K562 (cell line): Measurements from ENCODE around the gene ITPRIPL1.

Source experiments
- BRF1 ChIP-seq: IDR thresholded peaks from 3 replicates; pipeline ENCODE4 v1.6.1; 2011; ENCODE audit warnings: borderline replicate concordance, mild to moderate bottlenecking; ENCODE audit not compliant: insufficient read length; ENCODE audit errors: extremely low read depth
- CREB1 ChIP-seq, 2 experiments: sonication (generic) in 1 of 2; formaldehyde crosslinking in 1 of 2; IDR thresholded peaks; 2 replicates each; pipeline versions ENCODE4 v1.6.1 to v1.8.0; 2012 to 2022; ENCODE audit warnings: inconsistent platforms in 1 of 2, mild to moderate bottlenecking in 1 of 2, missing genetic modification reagents in 1 of 2, moderate library complexity in 1 of 2
- ELF4 ChIP-seq: fragments of 450-650 bp; formaldehyde crosslinking; IDR thresholded peaks from 2 replicates; pipeline ENCODE4 v1.4.0; 2022; ENCODE audit warnings: missing genetic modification characterization
- PHTF2 ChIP-seq: fragments of 250-450 bp; sonication (Bioruptor Pico); IDR thresholded peaks from 2 replicates; pipeline ENCODE4 v1.5.0; 2021; ENCODE audit warnings: mild to moderate bottlenecking
- ZC3H11A ChIP-seq: IDR thresholded peaks from 2 replicates; pipeline ENCODE4 v1.6.1; 2012; ENCODE audit warnings: low read depth, low read length, improper control_type of control experiment
- ZFP1 ChIP-seq: fragments of 450-650 bp; formaldehyde crosslinking; IDR thresholded peaks from 2 replicates; pipeline ENCODE4 v1.4.0; 2020; ENCODE audit warnings: mild to moderate bottlenecking, mixed read lengths
- ZFX ChIP-seq: sonication (generic); formaldehyde crosslinking; IDR thresholded peaks from 2 replicates; pipeline ENCODE4 v1.8.0; 2022; ENCODE audit warnings: mild to moderate bottlenecking, missing genetic modification reagents, moderate library complexity

DNA sequence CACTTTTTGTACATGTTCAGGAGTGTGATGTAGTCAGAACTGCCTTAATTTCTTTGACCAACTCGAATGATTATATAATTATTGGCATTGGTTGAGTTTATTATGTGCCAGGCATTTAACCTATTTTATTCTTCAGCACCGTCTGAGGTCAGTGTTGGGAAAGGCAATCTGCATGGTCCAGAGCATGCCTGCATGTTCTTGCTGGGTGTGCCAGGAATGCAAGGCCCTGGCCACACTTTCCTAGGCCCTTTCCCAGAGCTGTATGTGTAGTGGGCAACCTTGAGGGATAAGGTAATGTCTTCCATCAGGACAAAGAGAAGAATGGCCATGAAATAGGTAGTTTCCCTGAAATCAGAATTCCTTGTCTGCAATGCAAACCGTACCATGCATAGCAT lies 10.1 kb upstream of the ITPRIPL1 start:
- no peak for TF ChIP-seq ZFP1 (CRISPR knock-in tag)
- TF ChIP-seq ZFX (CRISPR knock-in tag), result no peak
- no peak for TF ChIP-seq PHTF2 (CRISPR knock-in tag)
- TF ChIP-seq ELF4 (CRISPR knock-in tag), result no peak
- no peak for TF ChIP-seq BRF1
- TF ChIP-seq ZC3H11A, result no peak
- TF ChIP-seq CREB1 (IDR thresholded peaks at IDR 0.05), result no peak
- no peak for TF ChIP-seq CREB1 (CRISPR knock-in tag; IDR thresholded peaks at IDR 0.05)
